HG02981 (cell line): ENCODE data around the gene EVX1.

ENCODE experiments used
- ATAC-seq: cut with Tn5 transposase; IDR thresholded peaks from one replicate; pipeline ENCODE4 v1.9.1; 2021; ENCODE audit warnings: mild to moderate bottlenecking, moderate library complexity; ENCODE audit not compliant: unreplicated experiment

EVX1 gene

GRCh38 chr7:27224983-27225934, 17.3 kb upstream of the EVX1 start:
- ATAC-seq = no peak

GRCh38 chr7:27229448-27229847, 13.2 kb upstream of the EVX1 start:
- no peak for ATAC-seq

GRCh38 chr7:27235387-27236311, 7.0 kb upstream of the EVX1 start:
- ATAC-seq = no peak

GRCh38 chr7:27237735-27238334, 4.8 kb upstream of the EVX1 start:
- no peak for ATAC-seq

- ATAC-seq = no peak
These were observed 3.6 kb upstream of the EVX1 start for GRCh38 chr7:27238979-27239386.

- ATAC-seq = no peak
These were observed 3.1 kb upstream of the EVX1 start for GRCh38 chr7:27239387-27240014.

GRCh38 chr7:27240015-27240731, 2.4 kb upstream of the EVX1 start:
- no peak for ATAC-seq

- no peak for ATAC-seq
These were observed 1.2 kb upstream of the EVX1 start for GRCh38 chr7:27241189-27242056.

GRCh38 chr7:27242154-27242553, 448 bp upstream of the EVX1 start:
- ATAC-seq = no peak

- no peak for ATAC-seq
These were observed 950 bp downstream of the EVX1 start for GRCh38 chr7:27243340-27244163.

- ATAC-seq = no peak
These were observed 2.0 kb downstream of the EVX1 start for GRCh38 chr7:27244488-27245123.

- no peak for ATAC-seq
These were observed 2.7 kb downstream of the EVX1 start for GRCh38 chr7:27245124-27245797.

GRCh38 chr7:27245798-27246691, 3.4 kb downstream of the EVX1 start:
- no peak for ATAC-seq

GRCh38 chr7:27247000-27247399, 4.4 kb downstream of the EVX1 start:
- ATAC-seq = no peak

- no peak for ATAC-seq
These were observed 5.1 kb downstream of the EVX1 start for GRCh38 chr7:27247452-27248426.
